ENCODE results near the gene CEP57L1.

DNA sequence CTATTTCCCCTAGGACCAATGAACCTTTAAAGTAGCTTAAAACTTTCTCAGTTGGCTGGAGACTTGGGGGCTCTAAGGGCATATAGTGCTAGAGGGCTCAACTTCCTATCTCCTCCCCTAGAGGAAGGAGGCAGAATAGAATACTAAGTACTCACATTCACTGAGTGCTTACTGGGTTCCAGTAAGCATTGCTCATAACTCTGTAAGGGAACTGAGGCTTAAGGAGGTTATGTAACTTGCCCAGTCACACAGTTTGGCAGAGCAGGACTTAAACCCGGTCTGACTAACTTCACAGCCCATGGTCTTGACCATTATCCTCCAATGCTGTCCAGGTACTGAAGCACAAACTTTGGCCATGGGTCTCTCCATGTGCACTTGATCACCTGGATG lies 13.1 kb upstream of the CEP57L1 start:
- TF ChIP-seq, protein P1, sequence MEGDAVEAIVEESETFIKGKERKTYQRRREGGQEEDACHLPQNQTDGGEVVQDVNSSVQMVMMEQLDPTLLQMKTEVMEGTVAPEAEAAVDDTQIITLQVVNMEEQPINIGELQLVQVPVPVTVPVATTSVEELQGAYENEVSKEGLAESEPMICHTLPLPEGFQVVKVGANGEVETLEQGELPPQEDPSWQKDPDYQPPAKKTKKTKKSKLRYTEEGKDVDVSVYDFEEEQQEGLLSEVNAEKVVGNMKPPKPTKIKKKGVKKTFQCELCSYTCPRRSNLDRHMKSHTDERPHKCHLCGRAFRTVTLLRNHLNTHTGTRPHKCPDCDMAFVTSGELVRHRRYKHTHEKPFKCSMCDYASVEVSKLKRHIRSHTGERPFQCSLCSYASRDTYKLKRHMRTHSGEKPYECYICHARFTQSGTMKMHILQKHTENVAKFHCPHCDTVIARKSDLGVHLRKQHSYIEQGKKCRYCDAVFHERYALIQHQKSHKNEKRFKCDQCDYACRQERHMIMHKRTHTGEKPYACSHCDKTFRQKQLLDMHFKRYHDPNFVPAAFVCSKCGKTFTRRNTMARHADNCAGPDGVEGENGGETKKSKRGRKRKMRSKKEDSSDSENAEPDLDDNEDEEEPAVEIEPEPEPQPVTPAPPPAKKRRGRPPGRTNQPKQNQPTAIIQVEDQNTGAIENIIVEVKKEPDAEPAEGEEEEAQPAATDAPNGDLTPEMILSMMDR (IDR thresholded peaks at IDR 0.05) = peak in 1 of 4 experiments; percentile 16
- TF ChIP-seq POLR2AphosphoS5 (IDR thresholded peaks at IDR 0.05) (peak; percentile 55), EP300 (IDR thresholded peaks at IDR 0.05) (no peak)
